HG03460 (cell line): ENCODE measurements around the gene UPF2.

Experiments
- ATAC-seq: cut with Tn5 transposase; IDR thresholded peaks from one replicate; pipeline ENCODE4 v1.9.1; 2021; ENCODE audit not compliant: unreplicated experiment

UPF2 gene

DNA sequence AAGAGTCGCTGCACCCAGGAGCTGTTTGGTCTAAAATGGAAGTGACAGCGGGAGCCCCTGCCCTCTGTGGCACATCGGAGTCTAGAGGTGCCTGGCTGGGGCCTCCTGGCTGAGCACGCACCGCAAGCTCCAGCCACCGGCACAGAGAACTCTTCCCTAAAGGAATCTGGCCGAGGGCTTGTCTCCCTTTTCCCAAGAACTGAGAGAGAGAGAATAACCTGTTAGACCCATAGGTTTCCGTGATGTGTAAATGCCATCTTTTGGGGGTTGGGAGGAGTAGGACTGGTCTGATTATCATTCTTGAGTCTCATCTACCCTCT lies 172.2 kb downstream of the UPF2 start:
- ATAC-seq, result no peak
